ENCODE results near the gene NRL.

NRL gene

DNA sequence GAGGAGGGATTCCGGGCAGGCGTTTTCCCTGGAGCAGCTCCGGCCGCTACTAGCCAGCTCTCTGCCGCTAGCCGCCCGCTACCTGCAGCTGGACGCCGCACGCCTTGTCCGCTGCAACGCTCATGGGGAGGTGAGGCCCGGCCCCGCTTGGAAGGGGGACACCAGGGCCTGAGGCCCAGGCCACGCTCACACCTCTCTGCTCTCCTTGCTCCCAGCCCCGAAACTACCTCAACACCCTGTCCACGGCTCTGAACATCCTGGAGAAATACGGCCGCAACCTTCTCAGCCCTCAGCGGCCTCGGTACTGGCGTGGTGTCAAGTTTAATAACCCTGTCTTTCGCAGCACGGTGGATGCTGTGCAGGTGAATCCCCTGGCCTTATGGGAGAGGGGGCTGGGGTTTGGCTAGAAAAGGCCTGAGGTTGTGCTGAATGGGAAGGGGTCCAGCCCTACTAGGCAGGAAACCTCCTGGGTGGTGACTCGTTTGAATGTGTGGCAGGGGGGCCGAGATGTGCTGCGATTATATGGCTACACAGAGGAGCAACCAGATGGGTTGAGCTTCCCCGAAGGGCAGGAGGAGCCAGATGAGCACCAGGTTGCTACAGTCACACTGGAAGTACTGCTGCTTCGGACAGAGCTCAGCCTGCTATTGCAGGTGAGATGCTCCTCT is 33.1 kb upstream of the NRL start:
- Mint-ChIP-seq H3K9me3 (no peaks in the 10 kb centered on the region), H3K36me3 (ENCODE audit: low read depth) (peaks cover 58% of the 10 kb centered on the region), H3K27me3 (no peaks in the 10 kb centered on the region), H3K4me1 (peaks cover 55% of the 10 kb centered on the region), H3K4me3 (peak overlapping the region; percentile 95), H3K27ac (peak overlapping the region; percentile 85)
- DNase-seq, result no peak
- no peak for ATAC-seq

DNA sequence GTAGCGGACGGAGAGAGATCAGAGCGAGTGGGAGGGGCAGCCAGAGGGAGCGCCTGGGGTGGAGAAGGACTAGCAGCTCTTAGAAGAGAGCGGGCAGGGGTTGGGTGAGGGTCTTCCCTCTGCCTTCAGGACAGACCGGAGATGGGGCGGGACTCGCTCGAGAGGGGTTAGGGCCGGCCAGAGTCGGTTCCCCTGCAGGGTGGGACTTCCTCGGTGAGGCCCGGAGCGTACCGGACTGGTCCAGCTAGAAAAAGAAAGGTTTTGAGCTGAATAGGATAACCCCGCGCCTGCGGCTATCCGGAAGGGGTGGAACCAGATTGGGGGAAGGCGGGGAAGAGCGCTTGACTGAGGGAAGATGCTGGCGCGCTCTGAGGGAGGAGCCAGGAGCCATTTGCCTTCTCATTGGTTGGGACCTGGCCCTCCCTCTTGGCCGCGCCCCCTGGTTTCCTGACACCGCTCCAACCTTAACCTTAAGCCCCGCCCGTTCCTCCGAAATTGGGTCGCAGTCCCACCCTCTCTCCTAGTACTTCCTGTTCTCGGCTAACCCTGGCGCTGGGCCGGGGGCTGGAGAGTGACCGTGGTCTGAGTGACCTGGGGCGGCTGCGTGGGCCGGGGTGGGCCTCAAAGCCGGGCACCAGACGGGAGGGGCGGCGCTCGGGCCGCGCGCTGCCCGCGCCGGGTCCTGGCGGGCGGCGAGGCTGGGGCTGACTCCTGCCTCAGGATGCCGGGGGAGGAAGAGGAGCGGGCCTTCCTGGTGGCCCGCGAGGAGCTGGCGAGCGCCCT is 32.4 kb upstream of the NRL start, which contains the start of gene RNF31:
Gene RNF31 (plus strand): TSS at position 521 of the 783 bp plus-strand sequence. CDS start 201 bp downstream, at position 722.
- Mint-ChIP-seq H3K27ac (peak within 1 kb of the TSS; percentile 99), H3K4me1 (peaks cover 59% of the 10 kb centered on the region), H3K9me3 (no peaks in the 10 kb centered on the region), H3K36me3 (ENCODE audit: low read depth) (peaks cover 61% of the 10 kb centered on the region), H3K4me3 (peak within 1 kb of the TSS; percentile 95), H3K27me3 (no peaks in the 10 kb centered on the region)
- peak; percentile 99 for DNase-seq
- peak; percentile 87 for ATAC-seq

DNA sequence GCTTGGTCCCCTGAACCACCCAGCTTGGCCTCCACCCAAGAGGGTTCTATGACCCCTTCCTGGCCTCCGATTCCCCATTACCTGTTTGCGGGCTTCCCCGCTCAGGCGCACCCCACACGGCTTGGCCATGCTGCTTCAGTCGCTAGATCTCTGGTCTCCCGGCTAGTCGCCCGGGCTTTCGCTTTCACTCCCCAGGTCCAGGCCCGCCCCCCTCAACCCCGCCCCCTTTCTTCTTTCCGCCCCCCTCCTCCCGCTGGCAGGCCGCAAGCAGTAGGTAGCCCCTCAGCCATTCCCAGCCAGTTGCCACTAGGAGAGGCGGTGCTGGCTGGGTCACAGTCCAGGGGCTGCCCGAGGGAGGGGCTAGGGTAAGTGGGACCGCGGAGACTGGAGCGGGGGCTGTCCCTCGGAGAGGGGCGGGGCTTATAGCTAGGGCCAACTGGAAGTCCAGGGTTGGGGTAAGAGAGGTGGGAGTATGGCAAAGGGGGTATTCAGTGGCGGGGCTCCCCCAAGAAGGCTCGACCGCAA is 31.8 kb upstream of the NRL start, which contains the start of gene PSME2:
Gene PSME2 (minus strand): TSS at position 158 of the 525 bp plus-strand sequence. CDS start 29 bp downstream, at position 129.
- H3K4me1 Mint-ChIP-seq, result peaks cover 65% of the 10 kb centered on the region

DNA sequence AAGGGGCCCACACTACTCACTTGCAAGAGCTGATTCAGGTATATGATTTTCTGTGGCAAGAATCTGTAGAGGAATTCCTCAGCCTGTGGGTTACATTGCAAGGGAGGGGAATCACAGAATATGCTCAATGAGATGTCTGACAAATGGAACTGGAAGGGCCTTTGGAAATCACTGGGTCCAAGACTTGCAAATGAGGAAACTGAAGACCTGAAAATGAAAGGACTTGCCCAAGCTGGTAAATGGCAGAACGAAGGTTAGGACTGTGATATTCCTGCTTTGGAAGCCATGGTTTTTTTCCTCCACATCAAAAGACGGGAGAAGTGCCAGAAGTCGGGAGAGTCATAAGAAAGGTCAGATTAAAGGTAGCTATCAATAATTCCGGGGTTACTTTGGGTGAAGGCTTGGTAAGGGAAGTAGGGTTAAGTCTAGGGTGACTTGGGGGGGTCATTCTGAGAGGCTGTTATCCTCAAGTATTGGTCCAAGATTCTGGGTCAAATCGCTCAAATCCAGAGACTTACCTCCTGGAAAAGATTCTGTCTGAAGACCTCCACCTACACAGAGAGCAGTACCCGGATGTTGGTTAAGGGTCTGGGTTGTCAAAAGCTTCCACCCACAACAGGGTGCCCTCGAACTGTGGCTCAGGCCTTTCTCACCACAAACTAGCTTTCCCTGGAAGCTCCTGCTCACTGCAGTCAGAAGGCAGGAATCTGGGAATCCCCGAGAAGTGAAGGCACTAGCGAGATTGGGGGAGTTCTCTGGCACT is 31.1 kb upstream of the NRL start:
- Mint-ChIP-seq H3K36me3 (ENCODE audit: low read depth) (peaks cover 60% of the 10 kb centered on the region), H3K9me3 (no peaks in the 10 kb centered on the region), H3K4me1 (peaks cover 68% of the 10 kb centered on the region), H3K27me3 (peaks cover 2% of the 10 kb centered on the region), H3K27ac (peak overlapping the region; percentile 99), H3K4me3 (peak overlapping the region; percentile 95)
- ATAC-seq, result no peak
- no peak for DNase-seq

More for the DNA sequence above, 31.8 kb upstream of the NRL start, which contains the start of gene PSME2:
- Mint-ChIP-seq H3K27me3 (peaks cover under 1% of the 10 kb centered on the region), H3K27ac (peak within 1 kb of the TSS; percentile 99), H3K36me3 (ENCODE audit: low read depth) (peaks cover 61% of the 10 kb centered on the region), H3K9me3 (no peaks in the 10 kb centered on the region), H3K4me3 (peak within 1 kb of the TSS; percentile 95)
- ATAC-seq, result peak; percentile 81
- peak; percentile 95 for DNase-seq

DNA sequence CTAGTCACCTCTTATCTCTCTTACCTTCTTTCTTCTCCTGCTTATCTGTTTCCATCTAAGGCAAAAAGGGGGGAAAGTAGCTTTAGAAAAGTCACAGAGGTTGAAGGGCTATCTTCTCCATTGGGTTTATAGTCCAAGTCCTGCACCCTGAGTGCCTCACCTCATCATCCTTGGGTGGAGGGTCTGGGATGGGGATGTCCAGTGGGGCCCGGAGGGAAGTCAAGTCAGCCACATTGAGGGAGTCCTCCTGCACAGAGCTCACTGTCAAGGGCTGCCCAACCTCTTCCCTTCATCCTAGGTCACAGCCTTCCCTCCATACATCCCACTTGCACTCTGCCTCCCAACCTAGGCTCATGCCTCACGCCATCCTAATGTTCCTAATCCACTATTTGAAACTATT is 30.5 kb upstream of the NRL start:
- DNase-seq (no peak), ATAC-seq (no peak)
- Mint-ChIP-seq H3K27me3 (peaks cover 2% of the 10 kb centered on the region), H3K4me3 (peak overlapping the region; percentile 95), H3K9me3 (no peaks in the 10 kb centered on the region), H3K27ac (peak overlapping the region; percentile 99), H3K4me1 (peaks cover 68% of the 10 kb centered on the region), H3K36me3 (ENCODE audit: low read depth) (peaks cover 59% of the 10 kb centered on the region)

DNA sequence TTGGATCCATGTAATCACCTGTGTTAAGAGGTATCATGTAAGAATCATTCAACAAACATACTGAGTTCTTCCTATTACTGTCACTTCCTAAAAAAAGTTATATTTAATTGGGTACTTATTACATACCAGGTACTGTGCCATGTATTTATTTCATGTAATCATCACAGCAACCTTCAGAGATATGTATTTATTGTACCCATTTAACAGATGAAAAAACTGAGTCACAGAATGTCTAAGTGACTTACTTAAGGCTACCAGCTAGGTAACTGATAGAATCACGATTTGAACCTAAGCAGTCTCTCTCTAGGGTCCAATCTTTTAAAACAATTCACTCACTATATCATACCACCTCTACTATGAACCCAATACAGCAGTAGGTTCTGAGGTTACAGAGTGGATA is 29.7 kb upstream of the NRL start:
- Mint-ChIP-seq H3K4me1 (peaks cover 69% of the 10 kb centered on the region), H3K4me3 (peak overlapping the region; percentile 95), H3K9me3 (no peaks in the 10 kb centered on the region), H3K27ac (peak overlapping the region; percentile 99), H3K36me3 (ENCODE audit: low read depth) (peaks cover 60% of the 10 kb centered on the region), H3K27me3 (peaks cover 2% of the 10 kb centered on the region)
- DNase-seq, result no peak
- ATAC-seq, result no peak

DNA sequence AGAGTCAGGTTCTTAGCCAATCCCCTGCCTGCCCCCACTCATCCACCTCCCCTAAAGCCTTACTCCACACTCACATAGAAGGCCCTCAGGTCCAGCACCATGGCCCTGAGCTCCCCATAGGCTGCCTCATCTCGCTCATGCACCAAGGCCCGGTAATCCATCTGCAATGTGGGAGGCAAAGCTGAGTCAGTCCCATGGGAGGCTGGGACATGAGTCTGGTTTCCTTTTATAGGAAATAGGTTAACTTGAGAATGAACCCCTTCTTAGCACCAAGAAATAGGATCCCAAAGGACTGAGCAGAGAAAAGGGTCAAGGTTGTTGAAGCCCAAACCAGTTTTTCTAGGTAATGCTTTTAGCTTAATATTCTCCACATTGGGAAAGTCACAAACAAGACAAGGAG is 28.8 kb upstream of the NRL start:
- peaks cover 69% of the 10 kb centered on the region for H3K4me1 Mint-ChIP-seq
- peaks cover 62% of the 10 kb centered on the region for H3K36me3 Mint-ChIP-seq (ENCODE audit: low read depth)
- peak overlapping the region; percentile 10 for H3K4me3 Mint-ChIP-seq
- ATAC-seq (no peak), DNase-seq (no peak)
- H3K27ac Mint-ChIP-seq, result peak overlapping the region; percentile 99
- peaks cover 2% of the 10 kb centered on the region for H3K27me3 Mint-ChIP-seq
- H3K9me3 Mint-ChIP-seq, result no peaks in the 10 kb centered on the region

DNA sequence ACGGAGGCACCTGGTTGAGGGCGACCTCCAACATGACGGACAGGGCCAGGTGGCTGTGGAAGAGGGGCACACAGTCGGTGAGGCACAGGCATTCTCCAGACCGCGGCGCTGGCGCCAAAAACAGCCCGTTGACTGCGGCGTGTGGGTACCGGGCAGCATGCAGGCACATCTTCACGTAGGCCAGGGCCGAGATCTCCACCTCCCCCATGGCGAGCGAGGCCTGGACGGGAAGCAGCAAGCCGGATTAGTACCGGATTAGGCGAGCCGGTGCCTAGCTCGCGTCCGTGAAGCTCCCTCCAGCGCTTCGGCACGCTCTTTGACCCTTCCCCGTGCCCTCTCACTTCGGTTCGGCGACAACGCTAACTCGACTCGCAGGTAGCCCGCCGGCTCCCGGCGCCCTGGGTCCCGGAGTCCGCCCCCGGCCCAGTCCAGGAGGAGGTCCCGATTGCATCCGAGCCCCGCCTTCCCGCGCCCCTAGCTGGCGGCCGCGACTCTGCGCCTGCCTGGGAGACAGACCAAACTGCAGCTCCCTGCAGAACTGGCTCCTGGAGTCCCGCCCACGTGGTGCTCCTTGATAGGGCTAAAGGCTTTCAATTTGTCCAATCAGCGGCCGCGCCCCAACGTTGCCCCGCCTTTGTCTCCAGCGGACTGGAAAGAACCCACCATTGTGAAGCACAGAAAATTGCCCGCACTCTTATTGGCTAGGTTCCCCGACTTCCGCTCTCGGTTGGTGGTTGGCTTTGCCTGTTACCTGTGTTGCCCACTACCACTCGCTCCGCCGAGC is 26.5 kb upstream of the NRL start, which contains the start of gene EMC9:
Gene EMC9 (minus strand): TSS at position 495 of the 784 bp plus-strand sequence. CDS start 287 bp downstream, at position 208.
- DNase-seq (peak; percentile 99), ATAC-seq (peak; percentile 86)
- Mint-ChIP-seq H3K4me3 (peak within 1 kb of the TSS; percentile 98), H3K36me3 (ENCODE audit: low read depth) (peaks cover 76% of the 10 kb centered on the region), H3K27ac (peak within 1 kb of the TSS; percentile 93), H3K27me3 (peaks cover 2% of the 10 kb centered on the region), H3K4me1 (peaks cover 83% of the 10 kb centered on the region), H3K9me3 (no peaks in the 10 kb centered on the region)

DNA sequence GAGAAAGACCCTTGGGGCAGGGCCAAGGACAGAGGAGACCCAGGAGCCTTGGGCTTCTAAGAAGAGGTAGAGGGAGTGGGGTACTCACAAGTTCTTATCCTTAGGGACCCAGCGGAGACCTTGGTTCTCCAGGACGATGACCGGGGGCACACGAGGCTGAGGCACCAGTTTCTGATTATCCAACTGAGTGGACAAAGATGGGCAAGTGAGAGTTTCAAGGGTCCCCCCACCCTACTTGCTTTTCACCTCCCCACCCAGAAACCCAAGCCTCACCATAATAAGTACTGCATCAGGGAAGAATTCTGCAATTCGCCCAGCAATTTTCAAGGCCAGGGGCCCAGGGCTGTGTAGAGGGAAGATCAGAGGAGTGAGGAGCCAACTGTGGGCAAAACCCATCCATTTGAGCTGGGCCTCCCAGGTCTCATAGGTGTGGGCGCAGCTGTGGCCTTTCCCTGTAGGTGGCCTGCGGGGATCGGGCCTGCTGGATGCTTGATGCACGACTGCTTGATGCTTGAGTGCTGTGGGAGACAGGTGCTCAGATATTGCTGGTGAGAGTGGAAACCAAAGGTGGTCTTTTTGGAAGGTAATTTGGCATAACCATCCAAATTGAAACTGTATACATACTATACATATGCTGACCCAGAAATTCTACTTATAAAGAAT is 24.7 kb upstream of the NRL start:
- H3K9me3 Mint-ChIP-seq, result no peaks in the 10 kb centered on the region

DNA sequence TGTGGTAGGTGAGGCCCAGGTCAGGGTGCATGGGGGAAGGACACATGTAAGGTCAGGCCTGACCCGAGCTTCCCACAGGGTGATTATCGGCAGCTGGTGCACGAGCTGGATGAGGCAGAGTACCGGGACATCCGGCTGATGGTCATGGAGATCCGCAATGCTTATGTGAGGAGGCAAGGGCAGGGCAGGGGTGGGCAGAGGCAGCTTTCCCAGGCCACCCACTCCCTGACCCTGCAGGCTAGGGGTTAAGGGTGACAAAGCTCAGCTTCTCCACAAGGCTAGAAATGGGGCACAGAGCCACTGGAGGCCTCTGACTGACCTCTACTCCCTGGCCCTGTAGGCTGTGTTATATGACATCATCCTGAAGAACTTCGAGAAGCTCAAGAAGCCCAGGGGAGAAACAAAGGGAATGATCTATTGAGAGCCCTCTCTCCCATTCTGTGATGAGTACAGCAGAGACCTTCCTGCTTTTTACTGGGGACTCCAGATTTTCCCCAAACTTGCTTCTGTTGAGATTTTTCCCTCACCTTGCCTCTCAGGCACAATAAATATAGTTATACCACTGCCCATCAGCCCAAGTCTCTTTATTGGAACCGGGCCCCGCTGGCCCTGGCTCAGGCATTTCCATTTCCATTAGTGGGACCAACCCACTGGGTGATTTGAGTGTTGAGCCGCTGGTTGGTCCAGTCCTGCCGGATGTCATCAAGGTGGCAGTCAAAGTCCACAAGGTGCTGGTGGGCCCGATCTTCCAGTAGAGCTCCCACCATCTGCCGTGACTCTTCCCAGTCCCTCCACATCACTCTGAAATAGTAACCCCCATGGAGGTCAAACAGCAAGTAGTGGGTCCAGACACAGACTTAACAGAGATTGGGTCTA is 23.9 kb upstream of the NRL start:
- ATAC-seq (no peak), DNase-seq (no peak)
- H3K36me3 Mint-ChIP-seq (ENCODE audit: low read depth), result peaks cover 51% of the 10 kb centered on the region
- H3K27me3 Mint-ChIP-seq, result peaks cover 2% of the 10 kb centered on the region
- no peaks in the 10 kb centered on the region for H3K9me3 Mint-ChIP-seq
- H3K4me1 Mint-ChIP-seq, result peaks cover 66% of the 10 kb centered on the region
- H3K27ac Mint-ChIP-seq, result peak overlapping the region; percentile 77
- peak overlapping the region; percentile 98 for H3K4me3 Mint-ChIP-seq

More for the DNA sequence above, 24.7 kb upstream of the NRL start:
- H3K27ac Mint-ChIP-seq, result peak overlapping the region; percentile 38
- H3K4me3 Mint-ChIP-seq, result peak overlapping the region; percentile 98
- H3K36me3 Mint-ChIP-seq (ENCODE audit: low read depth), result peaks cover 59% of the 10 kb centered on the region
- peaks cover 2% of the 10 kb centered on the region for H3K27me3 Mint-ChIP-seq
- ATAC-seq (no peak), DNase-seq (no peak)
- H3K4me1 Mint-ChIP-seq, result peaks cover 73% of the 10 kb centered on the region

DNA sequence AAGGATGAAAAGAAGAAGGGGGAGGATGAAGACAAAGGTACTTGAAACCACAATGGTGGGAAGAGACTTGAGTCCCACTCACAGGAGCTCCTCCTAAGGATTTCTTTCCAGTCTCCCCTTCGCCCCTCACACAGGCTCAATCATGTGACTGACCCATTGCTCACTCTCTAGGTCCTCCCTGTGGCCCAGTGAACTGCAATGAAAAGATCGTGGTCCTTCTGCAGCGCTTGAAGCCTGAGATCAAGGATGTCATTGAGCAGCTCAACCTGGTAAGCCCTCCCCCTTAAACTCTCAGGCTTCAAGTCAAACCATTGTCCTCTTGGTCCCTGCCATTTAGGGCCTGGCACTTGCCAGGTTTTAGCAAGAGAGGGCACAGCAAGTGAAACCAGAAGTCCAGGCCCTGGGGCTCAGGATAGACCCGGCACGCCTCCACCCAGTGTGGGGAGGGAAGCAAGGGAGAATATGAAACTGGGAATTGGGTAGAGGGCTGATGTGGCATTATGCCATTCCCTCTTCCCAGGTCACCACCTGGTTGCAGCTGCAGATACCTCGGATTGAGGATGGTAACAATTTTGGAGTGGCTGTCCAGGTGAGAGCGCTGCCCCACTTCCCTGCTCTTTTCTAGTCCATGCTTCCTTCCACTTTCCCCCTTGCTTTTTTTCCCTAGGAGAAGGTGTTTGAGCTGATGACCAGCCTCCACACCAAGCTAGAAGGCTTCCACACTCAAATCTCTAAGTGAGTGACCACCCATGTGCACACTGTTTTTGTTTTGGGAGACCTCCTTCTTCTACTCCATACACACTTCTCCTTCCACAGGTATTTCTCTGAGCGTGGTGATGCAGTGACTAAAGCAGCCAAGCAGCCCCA is 23.0 kb upstream of the NRL start:
- Mint-ChIP-seq H3K9me3 (no peaks in the 10 kb centered on the region), H3K36me3 (ENCODE audit: low read depth) (peaks cover 46% of the 10 kb centered on the region), H3K4me3 (peak overlapping the region; percentile 98), H3K4me1 (peaks cover 62% of the 10 kb centered on the region), H3K27me3 (peaks cover 2% of the 10 kb centered on the region), H3K27ac (peak overlapping the region; percentile 90)
- ATAC-seq (no peak), DNase-seq (no peak)
